Hepatocyte (in vitro differentiated cells): ENCODE data around the gene OSBP2. TPM values are rescaled to one million over a fixed set of nuclear protein-coding genes. Genes with fewer than 3 reads are reported as not detected.

Experiments
- DNase-seq: peaks from one replicate; pipeline ENCODE4 v3.0.0-alpha.2; 2016; ENCODE audit warnings: low spot score
- H2AFZ ChIP-seq: fragments of 200-600 bp; sonication (generic); 2 replicates; pipeline ENCODE4 v1.6.0; 2016; ENCODE audit warnings: antibody characterized with exemption, mild to moderate bottlenecking
- H3K27ac ChIP-seq: fragments of 200-600 bp; sonication (generic); 2 replicates; pipeline ENCODE4 v1.5.1; 2016; ENCODE audit warnings: mild to moderate bottlenecking
- H3K27me3 ChIP-seq: fragments of 200-600 bp; sonication (generic); 2 replicates; pipeline ENCODE4 v1.6.1; 2016
- H3K36me3 ChIP-seq: fragments of 200-600 bp; sonication (generic); replicated peaks from 2 replicates; pipeline ENCODE4 v1.5.1; 2016; ENCODE audit warnings: low read depth; ENCODE audit not compliant: insufficient read depth
- H3K4me1 ChIP-seq: fragments of 200-600 bp; sonication (generic); 2 replicates; pipeline ENCODE4 v1.5.1; 2016; ENCODE audit warnings: mild to moderate bottlenecking, moderate library complexity; ENCODE audit not compliant: insufficient read depth
- H3K4me2 ChIP-seq: fragments of 200-600 bp; sonication (generic); 2 replicates; pipeline ENCODE4 v1.6.0; 2016
- H3K4me3 ChIP-seq: fragments of 200-600 bp; sonication (generic); 2 replicates; pipeline ENCODE4 v1.5.1; 2016; ENCODE audit warnings: mild to moderate bottlenecking
- H3K79me2 ChIP-seq: fragments of 200-600 bp; sonication (generic); 2 replicates; pipeline ENCODE4 v1.6.0; 2017; ENCODE audit warnings: mild to moderate bottlenecking
- H3K9me2 ChIP-seq: fragments of 200-600 bp; sonication (generic); replicated peaks from 2 replicates; pipeline ENCODE4 v1.6.0; 2017; ENCODE audit warnings: mild to moderate bottlenecking; ENCODE audit not compliant: insufficient read depth
- H3K9me3 ChIP-seq: fragments of 200-600 bp; sonication (generic); 2 replicates; pipeline ENCODE4 v1.5.1; 2016; ENCODE audit warnings: low read depth, mild to moderate bottlenecking
- H4K20me1 ChIP-seq: fragments of 200-600 bp; sonication (generic); 2 replicates; pipeline ENCODE4 v1.6.0; 2016; ENCODE audit warnings: mild to moderate bottlenecking; ENCODE audit not compliant: insufficient read depth, poor library complexity, severe bottlenecking
- CTCF ChIP-seq: fragments of 200-600 bp; sonication (generic); IDR thresholded peaks from 2 replicates; pipeline ENCODE4 v1.5.1; 2016; ENCODE audit warnings: antibody characterized with exemption, mild to moderate bottlenecking; ENCODE audit not compliant: poor library complexity
- EZH2 ChIP-seq: fragments of 200-600 bp; sonication (generic); IDR thresholded peaks from 2 replicates; pipeline ENCODE4 v1.6.1; 2016; ENCODE audit warnings: antibody characterized with exemption, mild to moderate bottlenecking, borderline replicate concordance
- EZH2phosphoT487 ChIP-seq: fragments of 200-600 bp; sonication (generic); IDR thresholded peaks from one replicate; pipeline ENCODE4 v1.6.1; 2018; ENCODE audit warnings: antibody characterized with exemption, mild to moderate bottlenecking, low read depth, moderate library complexity; ENCODE audit not compliant: unreplicated experiment, severe bottlenecking
- WGBS: methylation state at CpG from one replicate; pipeline ENCODE4 v1.1.6; 2016; ENCODE audit warnings: low lambda C conversion rate; ENCODE audit errors: missing lambda C conversion rate; 5-methylcytosine and 5-hydroxymethylcytosine counted together
- polyA plus RNA-seq: library from polyadenylated mRNA; unstranded; fragments of >200 nt; fragmentation: Nextera tagmentation; extraction: Ambion mirVana; gene quantifications from 2 replicates; pipeline ENCODE4 v1.2.1, GENCODE V29; 2016
- total RNA-seq: library from RNA; depleted of rRNA; stranded (reverse); fragments of >200 nt; gene quantifications from 2 replicates; pipeline ENCODE4 v1.2.3, GENCODE V29; 2014

The OSBP2 gene
- total and polyA plus RNA-seq, 2 experiments from 2014 or later = 23.0 to 25.5 TPM

GRCh38 chr22:30824711-30825110 lies 130.0 kb downstream of the OSBP2 start:
- no peak for DNase-seq
- Histone ChIP-seq H3K9me3 (no peaks in the 10 kb centered on the region), H3K4me3 (no peak overlapping the region), H3K27ac (no peak overlapping the region), H4K20me1 (no peaks in the 10 kb centered on the region), H3K4me2 (no peak overlapping the region), H3K9me2 (no peaks in the 10 kb centered on the region), H3K27me3 (peaks cover 48% of the 10 kb centered on the region), H3K79me2 (no peaks in the 10 kb centered on the region), H3K4me1 (no peaks in the 10 kb centered on the region), H2AFZ (no peak overlapping the region), H3K36me3 (no peaks in the 10 kb centered on the region)
- no peak for TF ChIP-seq EZH2phosphoT487
- WGBS = 89% methylated on average over 8 of the region's 8 CpGs

GRCh38 chr22:30825711-30826505 lies 131.2 kb downstream of the OSBP2 start:
- no peak for DNase-seq
- Histone ChIP-seq H4K20me1 (no peaks in the 10 kb centered on the region), H3K36me3 (no peaks in the 10 kb centered on the region), H3K4me1 (no peaks in the 10 kb centered on the region), H3K9me3 (no peaks in the 10 kb centered on the region), H3K27me3 (peaks cover 41% of the 10 kb centered on the region), H3K79me2 (no peaks in the 10 kb centered on the region), H3K9me2 (no peaks in the 10 kb centered on the region), H3K4me2 (no peak overlapping the region), H3K27ac (no peak overlapping the region), H2AFZ (no peak overlapping the region), H3K4me3 (no peak overlapping the region)
- TF ChIP-seq CTCF (no peak), EZH2 (no peak), EZH2phosphoT487 (no peak)
- WGBS = 82% methylated on average over 11 of the region's 11 CpGs

- Histone ChIP-seq H3K4me1 (no peaks in the 10 kb centered on the region), H3K9me2 (no peaks in the 10 kb centered on the region), H3K27me3 (peaks cover 32% of the 10 kb centered on the region), H3K4me2 (no peak overlapping the region), H2AFZ (no peak overlapping the region), H3K27ac (no peak overlapping the region), H3K79me2 (no peaks in the 10 kb centered on the region), H3K36me3 (no peaks in the 10 kb centered on the region), H3K9me3 (no peaks in the 10 kb centered on the region), H3K4me3 (no peak overlapping the region), H4K20me1 (no peaks in the 10 kb centered on the region)
- WGBS = 94% methylated on average over 4 of the region's 4 CpGs
- TF ChIP-seq EZH2phosphoT487 = no peak
- no peak for TF ChIP-seq CTCF
- no peak for TF ChIP-seq EZH2
- no peak for DNase-seq
Observed at GRCh38 chr22:30826670-30827355, 132.1 kb downstream of the OSBP2 start.

GRCh38 chr22:30827646-30828045 lies 133.0 kb downstream of the OSBP2 start:
- peaks cover 24% of the 10 kb centered on the region for H3K27me3 ChIP-seq
- H3K27ac ChIP-seq = no peak overlapping the region
- H4K20me1 ChIP-seq = no peaks in the 10 kb centered on the region
- DNase-seq = no peak
- 95% methylated on average over 6 of the region's 6 CpGs for WGBS
- no peak overlapping the region for H3K4me3 ChIP-seq
- H3K79me2 ChIP-seq = no peaks in the 10 kb centered on the region
- no peaks in the 10 kb centered on the region for H3K9me2 ChIP-seq
- no peaks in the 10 kb centered on the region for H3K4me1 ChIP-seq
- TF ChIP-seq EZH2 (no peak), CTCF (no peak), EZH2phosphoT487 (no peak)
- H3K4me2 ChIP-seq = no peak overlapping the region
- H3K9me3 ChIP-seq = no peaks in the 10 kb centered on the region
- no peak overlapping the region for H2AFZ ChIP-seq
- H3K36me3 ChIP-seq = no peaks in the 10 kb centered on the region
